Ovary (tissue), 9 donors: Measurements from ENCODE around the gene ERBB2. TPM values are rescaled to one million over a fixed set of nuclear protein-coding genes. Genes with fewer than 3 reads are reported as not detected.

Experiments used
- DNase-seq, 5 donors: peaks; one replicate each; pipeline ENCODE4 v3.0.0-alpha.2; 2019 to 2020
- H3K27ac ChIP-seq, 2 donors: fragments of 200-600 bp; one replicate each; pipeline versions ENCODE4 v1.5.1 to v1.8.0; 2019 to 2022
- H3K27me3 ChIP-seq: fragments of 200-600 bp; one replicate; pipeline ENCODE4 v1.8.0; 2022
- H3K36me3 ChIP-seq: fragments of 200-600 bp; sonication (generic); one replicate; pipeline ENCODE4 v1.5.1; 2019
- H3K4me1 ChIP-seq: one replicate; pipeline ENCODE4 v1.8.1; 2013; ENCODE audit warnings: mild to moderate bottlenecking, moderate library complexity; ENCODE audit not compliant: insufficient read depth
- H3K4me3 ChIP-seq: fragments of 200-600 bp; sonication (generic); one replicate; pipeline ENCODE4 v1.5.1; 2017
- H3K9me3 ChIP-seq, 2 donors: fragments of 200-600 bp in 1 of 2; sonication (generic) in 1 of 2; one replicate each; pipeline versions ENCODE4 v1.5.1 to v1.8.1; 2013 to 2019; ENCODE audit warnings: mild to moderate bottlenecking in 1 of 2, moderate library complexity in 1 of 2
- CTCF ChIP-seq, 3 donors: fragments of 450-650 bp in 2 of 3; fragments of 200-600 bp in 1 of 3; IDR thresholded peaks; one replicate each; pipeline versions ENCODE4 v1.5.1 to v1.8.0; 2016 to 2022; ENCODE audit warnings: antibody characterized with exemption in 3 of 3, mild to moderate bottlenecking in 1 of 3
- EP300 ChIP-seq: sonication (generic); formaldehyde crosslinking; IDR thresholded peaks from one replicate; pipeline ENCODE4 v1.6.1; 2017; ENCODE audit warnings: antibody characterized with exemption
- POLR2A ChIP-seq: fragments of 450-650 bp; IDR thresholded peaks from one replicate; pipeline ENCODE4 v1.6.1; 2017; ENCODE audit warnings: antibody characterized with exemption, mild to moderate bottlenecking, moderate library complexity
- WGBS, 3 donors: extraction: QIAGEN DNeasy Blood & Tissue Kit in 1 of 3; methylation state at CpG; one replicate each; pipeline versions ENCODE4 v1.1.5 to v1.1.7; 2013 to 2017; 5-methylcytosine and 5-hydroxymethylcytosine counted together
- intact Hi-C, 4 donors: fragments of 100-400 bp; cut with DNase I; formaldehyde crosslinking; loops; one replicate each; pipeline versions ENCODE4 v1.11.0 to v1.15.1; 2022 to 2023
- polyA plus RNA-seq, 2 donors: library from polyadenylated mRNA; stranded (reverse); fragments of 200-250 nt in 1 of 2; fragments of 350-450 nt in 1 of 2; fragmentation: Illumina TruSeq in 1 of 2; extraction: RNeasy Lipid Tissue Mini Kit (QIAGEN cat#74804) in 1 of 2; gene quantifications; one replicate each; pipeline ENCODE4 v1.2.3, GENCODE V29; 2013 to 2014
- total RNA-seq, 7 donors: library from RNA; depleted of rRNA in 2 of 7; stranded (reverse); fragments of >200 nt in 2 of 7; fragmentation: NEBNext Ultra II Directional in 3 of 7; extraction: Animal tissue kit (Norgen Biotek cat#: 25700) in 3 of 7; gene quantifications; one replicate each; pipeline versions ENCODE4 v1.1.0 to v1.2.4, GENCODE V29; 2016 to 2023
- donor health status: DM: no; HTN: no; CAD: no; lungs with moderate emphysema.
- donor health status: DM: no; HTN: no; CAD: no.
- donor health status: Bipolar disorder and iron deficiency.
- donor health status: DM: yes; HTN: yes; CAD: no.
- donor health status: DM: no; HTN: no; CAD: no.
- donor health status: DM: yes; HTN: yes; CAD: no.

ERBB2 gene
- total and polyA plus RNA-seq, 9 donors: 20.1 to 66.3 (median 50.6) TPM

- Histone ChIP-seq H3K36me3 (no peaks in the 10 kb centered on the region), H3K9me3 (no peaks in the 10 kb centered on the region), H3K4me3 (no peak within 1 kb of the TSS), H3K27ac (no peak within 1 kb of the TSS), H3K27me3 (no peaks in the 10 kb centered on the region), H3K4me1 (peaks cover 4% of the 10 kb centered on the region)
- intact Hi-C loops: loop anchor here in 1 of 4 donors (5.0 kb wide), 1 partner anchor 43 kb away; no protein-coding TSS in a partner anchor
- no peak for DNase-seq
- WGBS, 3 donors: 22 to 32% (median 31%) methylated on average over 14 to 15 of the region's 15 CpGs
- no peak for TF ChIP-seq EP300
- no peak for TF ChIP-seq CTCF (IDR thresholded peaks at IDR 0.05)
These were observed 35.0 kb upstream of the ERBB2 start, which contains the start of gene TCAP for GRCh38 chr17:39664581-39665561. Gene TCAP (plus strand): TSS chr17:39665349. CDS start chr17:39665360, 11 bp downstream.

GRCh38 chr17:39665642-39666224 lies 34.1 kb upstream of the ERBB2 start:
- Histone ChIP-seq H3K4me1 (peaks cover 4% of the 10 kb centered on the region), H3K27ac (no peak overlapping the region), H3K27me3 (no peaks in the 10 kb centered on the region), H3K4me3 (no peak overlapping the region), H3K36me3 (no peaks in the 10 kb centered on the region), H3K9me3 (no peaks in the 10 kb centered on the region)
- no peak for TF ChIP-seq CTCF (IDR thresholded peaks at IDR 0.05)
- TF ChIP-seq POLR2A: no peak
- no peak for TF ChIP-seq EP300
- intact Hi-C loops: loop anchor here in 1 of 4 donors (5.0 kb wide), 1 partner anchor 43 kb away; no protein-coding TSS in a partner anchor
- WGBS, 3 donors: 43 to 74% (median 52%) methylated on average over 3 to 17 of the region's 17 CpGs
- DNase-seq: no peak

- WGBS, 3 donors: 24 to 32% (median 25%) methylated on average over 2 of the region's 2 CpGs
- Histone ChIP-seq H3K4me3 (no peak overlapping the region), H3K9me3 (no peaks in the 10 kb centered on the region), H3K4me1 (peaks cover 4% of the 10 kb centered on the region), H3K36me3 (no peaks in the 10 kb centered on the region), H3K27ac (no peak overlapping the region), H3K27me3 (no peaks in the 10 kb centered on the region)
- no peak for DNase-seq
- no peak for TF ChIP-seq EP300
- no peak for TF ChIP-seq CTCF (IDR thresholded peaks at IDR 0.05)
- no peak for TF ChIP-seq POLR2A
- intact Hi-C loops: loop anchor here in 1 of 4 donors (5.0 kb wide), 1 partner anchor 44 kb away; no protein-coding TSS in a partner anchor
These were observed 33.6 kb upstream of the ERBB2 start for GRCh38 chr17:39666231-39666600.

GRCh38 chr17:39666601-39667261 lies 33.1 kb upstream of the ERBB2 start:
- intact Hi-C loops: loop anchor here in 1 of 4 donors (5.0 kb wide), 1 partner anchor 44 kb away; no protein-coding TSS in a partner anchor
- Histone ChIP-seq H3K4me3 (no peak overlapping the region), H3K27ac (no peak overlapping the region), H3K4me1 (peaks cover 4% of the 10 kb centered on the region), H3K9me3 (no peaks in the 10 kb centered on the region), H3K36me3 (no peaks in the 10 kb centered on the region), H3K27me3 (no peaks in the 10 kb centered on the region)
- TF ChIP-seq EP300 (no peak), POLR2A (no peak), CTCF (IDR thresholded peaks at IDR 0.05) (no peak)
- no peak for DNase-seq
- 47 to 57% (median 51%) methylated on average over 11 of the region's 11 CpGs for WGBS, 3 donors
